H1 (cell line): ENCODE data around the gene PODN. TPM values are rescaled to one million over a fixed set of nuclear protein-coding genes. Genes with fewer than 3 reads are reported as not detected.

Source experiments
- CTCF ChIA-PET: fragments of 300-600 bp; sonication (Branson Sonifier 250); formaldehyde crosslinking; loops from one replicate; lab custom pipeline; 2021; ENCODE audit not compliant: partially characterized antibody; lab: Charles Lee
- POLR2A ChIA-PET: fragments of 300-600 bp; sonication (Branson Sonifier 250); formaldehyde crosslinking; loops from one replicate; lab custom pipeline; 2021; ENCODE audit warnings: inconsistent platforms; ENCODE audit not compliant: partially characterized antibody; lab: Charles Lee
- DNase-seq, 2 experiments: peaks; one replicate each; pipeline versions ENCODE4 v3.0.0 to v3.0.0-alpha.2; 2010 to 2022; ENCODE audit warnings: low spot score in 2 of 2, low read depth in 1 of 2, mixed read lengths in 1 of 2
- FAIRE-seq: peaks from 2 replicates; lab custom pipeline; 2011; peaks lifted over from hg19 to GRCh38; lab: Jason Lieb, UNC
- H2AFZ ChIP-seq: 2 replicates; pipeline ENCODE4 v1.8.1; 2012; ENCODE audit warnings: low read length, inconsistent platforms
- H2AK5ac ChIP-seq: 2 replicates; pipeline ENCODE4 v1.6.1; 2013; ENCODE audit warnings: low read depth, low read length
- H2BK120ac ChIP-seq: replicated peaks from 2 replicates; pipeline ENCODE3; 2013; ENCODE audit warnings: low read depth, low read length, inconsistent platforms
- H2BK12ac ChIP-seq: 2 replicates; pipeline ENCODE4 v1.6.1; 2013; ENCODE audit warnings: low read depth, low read length
- H2BK15ac ChIP-seq: 2 replicates; pipeline ENCODE4 v1.6.1; 2013; ENCODE audit warnings: low read length
- H2BK20ac ChIP-seq: 2 replicates; pipeline ENCODE4 v1.6.1; 2013; ENCODE audit warnings: low read length
- H2BK5ac ChIP-seq: 2 replicates; pipeline ENCODE4 v1.6.1; 2013; ENCODE audit warnings: low read depth, low read length
- H3K14ac ChIP-seq: 2 replicates; pipeline ENCODE4 v1.6.1; 2013; ENCODE audit warnings: inconsistent platforms; ENCODE audit not compliant: insufficient read length
- H3K18ac ChIP-seq: 2 replicates; pipeline ENCODE4 v1.6.1; 2013; ENCODE audit warnings: low read length; ENCODE audit errors: extremely low read depth
- H3K23ac ChIP-seq: 2 replicates; pipeline ENCODE4 v1.6.1; 2013; ENCODE audit warnings: inconsistent platforms; ENCODE audit not compliant: insufficient read length
- H3K23me2 ChIP-seq: 2 replicates; pipeline ENCODE4 v1.6.1; 2013; ENCODE audit warnings: low read depth, low read length
- H3K27ac ChIP-seq: 2 replicates; pipeline ENCODE4 v1.6.1; 2011; ENCODE audit warnings: low read depth, low read length, inconsistent platforms
- H3K27me3 ChIP-seq, 4 experiments: replicated peaks in 1 of 4; 1 replicate in 1 of 4; 2 replicates in 3 of 4; pipeline versions ENCODE4 v1.6.1 to v1.8.1; 2011 to 2013; ENCODE audit warnings: low read length in 3 of 4, mild to moderate bottlenecking in 3 of 4, inconsistent platforms in 2 of 4, mixed read lengths in 2 of 4, moderate library complexity in 1 of 4; ENCODE audit not compliant: control insufficient read depth in 3 of 4, insufficient read depth in 3 of 4; ENCODE audit errors: extremely low read depth in 1 of 4
- H3K36me3 ChIP-seq, 4 experiments: 2 replicates each; pipeline versions ENCODE4 v1.6.1 to v1.8.1; 2011 to 2013; ENCODE audit warnings: mild to moderate bottlenecking in 4 of 4, low read length in 3 of 4, moderate library complexity in 2 of 4, control low read depth in 1 of 4, inconsistent platforms in 1 of 4; ENCODE audit not compliant: insufficient read depth in 4 of 4, control insufficient read depth in 2 of 4
- H3K4ac ChIP-seq: replicated peaks from 2 replicates; pipeline ENCODE3; 2013; ENCODE audit warnings: low read length, low read depth, mixed read lengths, inconsistent platforms; ENCODE audit not compliant: insufficient read length
- H3K4me1 ChIP-seq, 4 experiments: replicated peaks in 1 of 4; 1 replicate in 1 of 4; 2 replicates in 3 of 4; pipeline versions ENCODE4 v1.6.1 to v1.8.1; 2011 to 2013; ENCODE audit warnings: low read length in 3 of 4, inconsistent platforms in 2 of 4, mixed read lengths in 1 of 4; ENCODE audit not compliant: insufficient read depth in 4 of 4, control insufficient read depth in 3 of 4
- H3K4me2 ChIP-seq, 2 experiments: 2 replicates each; pipeline versions ENCODE4 v1.6.1 to v1.8.1; 2011 to 2013; ENCODE audit warnings: low read depth in 2 of 2, low read length in 2 of 2, control low read depth in 1 of 2, inconsistent platforms in 1 of 2, mild to moderate bottlenecking in 1 of 2; ENCODE audit not compliant: insufficient read depth in 1 of 2
- H3K4me3 ChIP-seq, 4 experiments: fragments of 200-600, 300-600 bp in 1 of 4; sonication (generic), shearing (Covaris generic), sonication (Bioruptor Twin) in 1 of 4; 2 replicates each; pipeline versions ENCODE4 v1.5.1 to v1.8.1; 2011 to 2016; ENCODE audit warnings: low read length in 4 of 4, low read depth in 3 of 4, control low read depth in 2 of 4, inconsistent platforms in 2 of 4, mild to moderate bottlenecking in 2 of 4, mixed read lengths in 1 of 4, moderate library complexity in 1 of 4; ENCODE audit not compliant: insufficient read depth in 2 of 4; ENCODE audit errors: extremely low read depth in 1 of 4
- H3K56ac ChIP-seq: replicated peaks from 2 replicates; pipeline ENCODE3; 2013; ENCODE audit warnings: low read depth, mild to moderate bottlenecking, mixed read lengths, low read length, inconsistent platforms; ENCODE audit not compliant: insufficient read length
- H3K79me1 ChIP-seq: 2 replicates; pipeline ENCODE4 v1.6.1; 2013; ENCODE audit warnings: low read depth, low read length, control low read depth
- H3K79me2 ChIP-seq, 2 experiments: 2 replicates each; pipeline versions ENCODE4 v1.6.1 to v1.8.1; 2012 to 2013; ENCODE audit warnings: low read length in 2 of 2, mild to moderate bottlenecking in 2 of 2, inconsistent platforms in 1 of 2; ENCODE audit not compliant: insufficient read depth in 2 of 2, control insufficient read depth in 1 of 2
- H3K9ac ChIP-seq, 4 experiments: replicated peaks in 1 of 4; 1 replicate in 1 of 4; 2 replicates in 3 of 4; pipeline versions ENCODE4 v1.6.1 to v1.8.1; 2011 to 2013; ENCODE audit warnings: low read depth in 3 of 4, low read length in 3 of 4, control low read depth in 2 of 4, mild to moderate bottlenecking in 2 of 4, moderate library complexity in 2 of 4, inconsistent platforms in 1 of 4; ENCODE audit errors: extremely low read depth in 1 of 4
- H3K9me3 ChIP-seq, 2 experiments: 2 replicates each; pipeline versions ENCODE4 v1.6.1 to v1.8.1; 2012 to 2013; ENCODE audit warnings: mild to moderate bottlenecking in 2 of 2, moderate library complexity in 2 of 2, control low read depth in 1 of 2, inconsistent platforms in 1 of 2, low read depth in 1 of 2, low read length in 1 of 2, mixed read lengths in 1 of 2; ENCODE audit not compliant: insufficient read depth in 2 of 2
- H4K20me1 ChIP-seq, 2 experiments: replicated peaks in 1 of 2; 2 replicates each; pipeline versions ENCODE3 to v1.8.1; 2011 to 2013; ENCODE audit warnings: inconsistent platforms in 2 of 2, low read length in 2 of 2, mild to moderate bottlenecking in 1 of 2; ENCODE audit not compliant: insufficient read depth in 2 of 2, control insufficient read depth in 1 of 2
- H4K5ac ChIP-seq: 2 replicates; pipeline ENCODE4 v1.6.1; 2013; ENCODE audit warnings: low read length, low read depth, mixed read lengths, inconsistent platforms; ENCODE audit not compliant: insufficient read length
- H4K8ac ChIP-seq: 2 replicates; pipeline ENCODE4 v1.8.0; 2013; ENCODE audit warnings: mild to moderate bottlenecking, moderate library complexity, low read length, inconsistent platforms; ENCODE audit not compliant: insufficient read depth; ENCODE audit errors: extremely low read depth
- H4K91ac ChIP-seq: replicated peaks from 2 replicates; pipeline ENCODE3; 2013; ENCODE audit warnings: low read length, mixed read lengths, inconsistent platforms; ENCODE audit not compliant: insufficient read length
- CBX5 ChIP-seq: fragments of 300-800, 300-1000 bp; sonication (generic); IDR thresholded peaks from 2 replicates; pipeline ENCODE4 v1.7.1; 2016; ENCODE audit warnings: antibody characterized with exemption, low read length, low read depth
- CTBP2 ChIP-seq: IDR thresholded peaks from 2 replicates; pipeline ENCODE4 v1.7.0; 2011; ENCODE audit warnings: borderline replicate concordance, mild to moderate bottlenecking, moderate library complexity, mixed read lengths, low read length; ENCODE audit not compliant: insufficient read depth, insufficient read length
- E2F6 ChIP-seq: IDR thresholded peaks from 2 replicates; pipeline ENCODE4 v1.6.1; 2012; ENCODE audit warnings: inconsistent platforms
- JUN ChIP-seq: IDR thresholded peaks from 2 replicates; pipeline ENCODE4 v1.6.1; 2011; ENCODE audit warnings: low read depth, mild to moderate bottlenecking, improper control_type of control experiment, low read length
- JUND ChIP-seq: IDR thresholded peaks from 2 replicates; pipeline ENCODE4 v1.6.1; 2011; ENCODE audit warnings: mild to moderate bottlenecking, improper control_type of control experiment, low read length
- SAP30 ChIP-seq: fragments of 300-600 bp; sonication (generic); IDR thresholded peaks from 2 replicates; pipeline ENCODE4 v1.7.1; 2012; ENCODE audit warnings: low read length, moderate library complexity, mild to moderate bottlenecking, inconsistent platforms; ENCODE audit not compliant: insufficient read depth, insufficient replicate concordance
- TAF7 ChIP-seq: optimal IDR thresholded peaks from 2 replicates; pipeline ENCODE3; 2011; ENCODE audit warnings: low read depth, mild to moderate bottlenecking, inconsistent platforms, low read length, moderate library complexity, borderline replicate concordance
- WGBS, 2 experiments: shearing (Covaris generic) in 1 of 2; methylation state at CpG; one replicate each; pipeline versions ENCODE4 v1.1.6 to v1.1.7; 2013 to 2015; ENCODE audit warnings: low lambda C conversion rate in 2 of 2, mixed read lengths in 2 of 2, inconsistent platforms in 1 of 2, low coverage in 1 of 2, missing lambda C conversion rate in 1 of 2; ENCODE audit not compliant: insufficient replicate concordance in 2 of 2, insufficient coverage in 1 of 2, insufficient read length in 1 of 2; ENCODE audit errors: extremely low coverage in 1 of 2, missing lambda C conversion rate in 1 of 2; 5-methylcytosine and 5-hydroxymethylcytosine counted together
- polyA plus RNA-seq, 7 experiments: library from polyadenylated mRNA; depleted of rRNA in 3 of 7; stranded (reverse) in 5 of 7; unstranded in 2 of 7; fragments of >200 nt in 5 of 7; fragments of 200-250 nt in 2 of 7; gene quantifications; 1 replicate in 5 of 7; 2 replicates in 1 of 7; 4 replicates in 1 of 7; pipeline versions ENCODE4 v1.2.1 to v1.2.3, GENCODE V29; 2011 to 2013; ENCODE audit warnings: missing spikeins in 2 of 7, mixed read lengths in 2 of 7
- total RNA-seq: library from RNA; stranded (reverse); fragmentation: NEBNext Ultra II Directional; extraction: Animal tissue kit (Norgen Biotek cat#: 25700); gene quantifications from 2 replicates; pipeline ENCODE4 v1.2.1, GENCODE V29; 2021

PODN gene
- total and polyA plus RNA-seq, 2 of the 8 experiments (the other 6 are each of a cell fraction or from before 2014, with no cell fraction given), result 0.11 to 0.17 TPM

- no peak for FAIRE-seq
- POLR2A ChIA-PET, result interaction anchor here (0.8 kb wide), 1 partner anchor 14 kb away, joined by 3 read pairs; no protein-coding TSS in a partner anchor
- TF ChIP-seq E2F6 (no peak), CBX5 (no peak), TAF7 (no peak), JUN (no peak), SAP30 (no peak), CTBP2 (no peak), JUND (no peak)
Observed at GRCh38 chr1:53078333-53079101, 16.5 kb downstream of the PODN start.

More at GRCh38 chr1:53078333-53079101, 16.5 kb downstream of the PODN start:
- Histone ChIP-seq H3K14ac (no peak overlapping the region), H4K8ac (no peak overlapping the region), H4K20me1 (peaks cover 0 to 2% of the 10 kb centered on the region in 2 experiments), H2BK20ac (no peak overlapping the region), H3K27me3 (no peaks in the 10 kb centered on the region; a peak in 1 of 7 replicates), H3K79me2 (no peaks in the 10 kb centered on the region), H3K23ac (no peak overlapping the region), H2BK15ac (no peak overlapping the region), H3K9ac (no peak overlapping the region), H3K4ac (no peak overlapping the region), H3K18ac (no peak overlapping the region), H3K23me2 (0 out of 2 replicates have a peak, but pooled peaks cover 2% of the 10 kb centered on the region), H3K56ac (no peak overlapping the region), H3K79me1 (no peaks in the 10 kb centered on the region), H2BK12ac (peak overlapping the region; percentile 43; the same call in 1 of the 2 replicates), H3K36me3 (no peaks in the 10 kb centered on the region), H3K9me3 (no peaks in the 10 kb centered on the region), H2AFZ (no peak overlapping the region), H2BK5ac (no peak overlapping the region), H2BK120ac (no peak overlapping the region), H3K4me3 (no peak overlapping the region), H3K4me2 (no peak overlapping the region), H4K5ac (no peak overlapping the region), H2AK5ac (no peak overlapping the region), H4K91ac (peak overlapping the region; percentile 25), H3K4me1 (peaks cover 0 to 18% (median 9%) of the 10 kb centered on the region in 4 experiments; a peak in 5 of 7 replicates), H3K27ac (no peak overlapping the region)
- WGBS, 2 experiments, result 94% methylated on average over 40 of the region's 46 CpGs; no CpG with 5 or more reads in 1 of the 2 experiments
- CTCF ChIA-PET, result interaction anchor here (0.6 to 5.9 kb wide), 9 partner anchors 9 to 108 kb away, joined by 3 to 23 read pairs (median 3); no protein-coding TSS in a partner anchor
- DNase-seq, result no peak
